HG02588 (cell line): Measurements from ENCODE around the gene VCP.

Experiments
- ATAC-seq: cut with Tn5 transposase; IDR thresholded peaks from one replicate; pipeline ENCODE4 v1.9.1; 2021; ENCODE audit warnings: mild to moderate bottlenecking, moderate library complexity; ENCODE audit not compliant: unreplicated experiment

Gene VCP

GRCh38 chr9:35067056-35067455 lies 5.4 kb downstream of the VCP start:
- no peak for ATAC-seq

- no peak for ATAC-seq
Measured at GRCh38 chr9:35060548-35061207, 11.7 kb downstream of the VCP start.

- no peak for ATAC-seq
Measured at GRCh38 chr9:35059438-35059837, 13.0 kb downstream of the VCP start.

GRCh38 chr9:35057271-35057620 lies 15.2 kb downstream of the VCP start:
- no peak for ATAC-seq

GRCh38 chr9:35056571-35057270 lies 15.7 kb downstream of the VCP start:
- ATAC-seq: no peak

- no peak for ATAC-seq
Measured at GRCh38 chr9:35054871-35055644, 17.4 kb downstream of the VCP start.

GRCh38 chr9:35054185-35054835 lies 18.1 kb downstream of the VCP start:
- no peak for ATAC-seq

GRCh38 chr9:35051069-35051967 lies 21.1 kb downstream of the VCP start:
- ATAC-seq: no peak

GRCh38 chr9:35048511-35048910 lies 23.9 kb downstream of the VCP start:
- ATAC-seq: no peak

GRCh38 chr9:35044071-35044470 lies 28.4 kb downstream of the VCP start:
- no peak for ATAC-seq

- ATAC-seq: no peak
Measured at GRCh38 chr9:35042891-35043545, 29.4 kb downstream of the VCP start.

- ATAC-seq: no peak
Measured at GRCh38 chr9:35042081-35042604, 30.3 kb downstream of the VCP start.

- ATAC-seq: no peak
Measured at GRCh38 chr9:35035851-35036701, 36.3 kb downstream of the VCP start.

- ATAC-seq: no peak
Measured at GRCh38 chr9:35033101-35033500, 39.3 kb downstream of the VCP start.

- ATAC-seq: no peak
Measured at GRCh38 chr9:35029852-35030251, 42.6 kb downstream of the VCP start.

GRCh38 chr9:35029241-35029640 lies 43.2 kb downstream of the VCP start:
- no peak for ATAC-seq

- ATAC-seq: no peak
Measured at GRCh38 chr9:35028341-35028740, 44.1 kb downstream of the VCP start.

GRCh38 chr9:35027860-35028259 lies 44.6 kb downstream of the VCP start:
- no peak for ATAC-seq

- ATAC-seq: no peak
Measured at GRCh38 chr9:35027374-35027773, 45.1 kb downstream of the VCP start.
